Activated effector memory CD4-positive, alpha-beta T cell treated with Interleukin-2 at 50 U/mL for 16 hours (primary cell): Measurements from ENCODE around the gene RNF125.
"Not testable (repeated sequence)": the region's sequence is repeated elsewhere in the genome, so short reads cannot be mapped to it uniquely, and the experiment has no call there.

ENCODE experiments used
- DNase-seq: peaks from one replicate; pipeline ENCODE4 v3.0.0-alpha.2; 2020

Gene RNF125

GRCh38 chr18:32026491-32027086 is 8.0 kb downstream of the RNF125 start:
- DNase-seq = no peak

- no peak for DNase-seq
These were observed 10.9 kb downstream of the RNF125 start for GRCh38 chr18:32029558-32029957.

- DNase-seq = no peak
These were observed 14.0 kb downstream of the RNF125 start for GRCh38 chr18:32032609-32033008.

GRCh38 chr18:32036506-32037180 is 18.0 kb downstream of the RNF125 start:
- DNase-seq = no peak

- no peak for DNase-seq
These were observed 19.0 kb downstream of the RNF125 start for GRCh38 chr18:32037616-32038015.

GRCh38 chr18:32040936-32041335 is 22.3 kb downstream of the RNF125 start:
- DNase-seq = peak; percentile 45

GRCh38 chr18:32042337-32042736 is 23.7 kb downstream of the RNF125 start:
- DNase-seq = no peak

GRCh38 chr18:32048507-32049091 is 30.0 kb downstream of the RNF125 start:
- DNase-seq = no peak

- peak; percentile 37 for DNase-seq
These were observed 31.0 kb downstream of the RNF125 start for GRCh38 chr18:32049393-32050171.

GRCh38 chr18:32056613-32057358 is 38.2 kb downstream of the RNF125 start:
- DNase-seq = no peak

GRCh38 chr18:32057624-32058165 is 39.1 kb downstream of the RNF125 start:
- DNase-seq = no peak

- no peak for DNase-seq
These were observed 41.4 kb downstream of the RNF125 start for GRCh38 chr18:32060026-32060425.

- no peak for DNase-seq
These were observed 48.9 kb downstream of the RNF125 start for GRCh38 chr18:32067375-32068167.

- DNase-seq = no peak
These were observed 53.7 kb downstream of the RNF125 start for GRCh38 chr18:32072321-32072720.

- DNase-seq = no peak
These were observed 55.6 kb downstream of the RNF125 start for GRCh38 chr18:32074206-32074605.

GRCh38 chr18:32078845-32079244 is 60.2 kb downstream of the RNF125 start:
- no peak for DNase-seq

- no peak for DNase-seq
These were observed 63.3 kb downstream of the RNF125 start for GRCh38 chr18:32081881-32082280.

- no peak for DNase-seq
These were observed 65.2 kb downstream of the RNF125 start for GRCh38 chr18:32083781-32084180.

- DNase-seq = no peak
These were observed 68.3 kb downstream of the RNF125 start for GRCh38 chr18:32086881-32087280.

GRCh38 chr18:32090831-32091230 is 72.2 kb downstream of the RNF125 start:
- DNase-seq = not testable (repeated sequence)

- DNase-seq = no peak
These were observed 72.7 kb downstream of the RNF125 start for GRCh38 chr18:32091325-32091723.
